Measurements from ENCODE around the gene PLCB1.
"Not testable (repeated sequence)": the region's sequence is repeated elsewhere in the genome, so short reads cannot be mapped to it uniquely, and the experiment has no call there.

Gene PLCB1

DNA sequence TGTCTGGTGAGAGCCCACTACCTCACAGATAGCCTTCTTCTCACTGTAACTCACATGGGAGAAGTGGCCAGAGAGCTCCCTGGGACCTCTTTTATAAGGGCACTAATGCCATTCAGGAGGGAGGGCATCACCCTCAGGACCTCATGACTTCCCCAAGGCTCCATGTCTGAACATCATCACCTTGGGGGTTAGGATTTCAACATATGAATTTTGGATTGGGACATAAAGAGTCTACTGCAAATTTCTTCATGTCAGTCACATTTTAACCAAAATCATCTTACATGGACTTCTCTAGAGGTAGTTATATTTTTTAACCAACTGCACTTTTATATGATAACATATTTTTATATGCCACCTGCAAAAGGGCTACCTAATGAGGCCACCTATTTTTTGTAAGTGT, 324.7 kb downstream of the PLCB1 start:
- DNase-seq = peak; percentile 55 to 60

DNA sequence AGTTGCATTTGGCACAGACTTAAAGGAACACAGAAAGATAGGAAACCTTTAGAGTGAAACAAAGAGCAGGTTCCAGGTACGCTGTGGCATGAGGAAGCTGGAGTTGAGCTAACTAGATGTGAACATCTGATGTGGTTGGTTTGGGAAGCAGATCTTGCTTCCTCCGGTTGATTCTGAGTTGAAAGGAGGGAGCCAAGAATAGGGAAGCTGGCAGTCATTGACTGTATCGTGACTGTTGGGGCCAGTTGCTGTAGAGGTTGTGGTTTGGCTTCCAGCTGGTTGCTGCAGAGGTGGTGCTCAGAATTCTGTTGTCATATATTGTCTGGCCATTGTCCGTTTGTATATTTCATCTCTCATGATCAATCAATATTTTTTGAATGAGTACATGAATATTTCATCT, 325.9 kb downstream of the PLCB1 start:
- peak; percentile 94 to 95 for DNase-seq

DNA sequence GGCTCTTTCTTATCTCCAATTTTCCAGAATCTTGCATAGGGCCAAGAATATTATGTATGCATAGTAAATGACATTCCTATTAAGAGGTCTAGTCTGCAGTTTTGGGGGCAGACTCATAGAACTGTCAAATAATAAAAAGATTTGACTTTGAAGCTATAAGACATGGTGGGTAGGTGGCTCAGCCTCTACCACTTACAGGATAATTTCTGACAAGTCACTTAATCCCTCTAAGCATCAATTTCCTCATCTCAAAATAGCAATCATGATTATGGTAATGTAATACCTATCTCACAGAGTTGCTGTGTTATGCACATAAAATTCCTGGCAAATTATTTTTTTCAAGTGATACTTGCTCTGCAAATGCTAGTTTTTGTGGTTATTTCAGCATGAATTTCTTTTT, 329.1 kb downstream of the PLCB1 start:
- no peak for DNase-seq

DNA sequence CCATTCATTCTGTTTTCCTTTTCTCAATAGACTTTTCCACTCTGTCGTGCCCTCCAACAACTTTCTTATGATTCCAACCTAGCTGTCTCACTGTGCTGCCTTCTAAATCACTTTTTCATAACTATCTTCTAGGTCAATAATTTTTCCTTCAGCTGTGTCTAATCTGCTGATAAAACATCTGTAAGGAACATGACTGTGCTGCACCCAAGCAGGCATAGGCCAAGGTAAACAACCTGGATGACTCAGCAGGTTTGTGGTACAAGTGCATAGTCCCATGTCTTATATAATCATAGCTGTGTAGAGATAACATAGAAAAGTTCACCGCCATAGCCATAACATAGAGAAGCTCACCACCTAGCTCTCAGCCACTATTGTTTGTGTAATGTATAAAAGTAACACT, 332.3 kb downstream of the PLCB1 start:
- no peak for DNase-seq

DNA sequence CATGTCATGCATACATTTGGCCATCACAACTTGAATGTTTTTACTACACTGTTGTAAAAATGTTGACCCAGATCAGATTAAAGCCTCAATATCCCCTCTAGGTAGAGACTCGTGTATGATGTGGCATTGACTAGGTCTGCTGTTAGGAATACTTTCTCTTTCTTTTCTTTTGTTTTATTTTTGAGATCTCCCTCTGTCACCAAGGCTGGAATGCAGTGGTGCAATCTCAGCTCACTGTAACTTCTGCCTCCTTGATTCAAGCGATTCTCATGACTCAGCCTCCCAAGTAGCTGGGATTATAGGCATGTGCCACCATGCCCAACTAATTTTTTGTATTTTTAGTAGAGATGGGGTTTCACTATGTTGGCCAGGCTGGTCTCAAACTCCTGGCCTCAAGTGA, 334.7 kb downstream of the PLCB1 start:
- not testable (repeated sequence) for DNase-seq

DNA sequence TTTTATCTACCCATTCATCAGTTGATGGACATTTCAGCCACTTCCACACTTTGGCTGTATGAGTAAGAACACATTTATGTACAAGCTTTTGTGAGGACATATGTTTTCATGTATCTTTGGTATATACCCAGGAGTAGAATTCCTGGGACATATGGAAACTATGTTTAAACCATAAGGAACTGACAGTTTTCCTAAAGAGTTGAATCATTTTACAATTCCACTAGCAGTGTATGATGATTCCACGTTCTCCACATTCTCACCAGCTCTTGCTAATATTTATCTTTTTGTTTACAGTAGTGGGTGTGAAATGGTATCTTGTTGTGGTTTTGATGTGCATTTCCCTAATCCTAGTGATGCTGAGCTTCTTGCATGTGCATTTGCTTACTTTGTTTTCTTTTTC, 338.1 kb downstream of the PLCB1 start:
- DNase-seq = no peak

DNA sequence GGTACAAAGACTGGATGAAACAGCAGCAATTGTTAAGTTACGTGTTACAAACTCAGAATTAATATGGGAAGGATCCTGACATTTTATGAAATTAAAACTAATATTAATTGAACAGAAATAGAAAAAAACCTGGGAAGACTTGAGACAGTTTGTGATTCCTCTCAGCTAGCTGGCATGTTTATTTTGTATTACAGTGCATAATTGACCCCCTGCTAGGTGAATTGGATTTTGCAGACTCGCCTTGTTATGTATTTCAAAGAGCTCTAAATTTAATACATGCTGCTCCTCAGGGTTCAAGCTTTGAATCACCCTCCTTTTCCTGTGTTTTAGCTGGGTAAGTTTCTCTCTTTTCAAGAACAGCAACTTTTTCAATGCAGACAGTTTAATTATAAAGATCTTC, 339.4 kb downstream of the PLCB1 start:
- no peak for DNase-seq

DNA sequence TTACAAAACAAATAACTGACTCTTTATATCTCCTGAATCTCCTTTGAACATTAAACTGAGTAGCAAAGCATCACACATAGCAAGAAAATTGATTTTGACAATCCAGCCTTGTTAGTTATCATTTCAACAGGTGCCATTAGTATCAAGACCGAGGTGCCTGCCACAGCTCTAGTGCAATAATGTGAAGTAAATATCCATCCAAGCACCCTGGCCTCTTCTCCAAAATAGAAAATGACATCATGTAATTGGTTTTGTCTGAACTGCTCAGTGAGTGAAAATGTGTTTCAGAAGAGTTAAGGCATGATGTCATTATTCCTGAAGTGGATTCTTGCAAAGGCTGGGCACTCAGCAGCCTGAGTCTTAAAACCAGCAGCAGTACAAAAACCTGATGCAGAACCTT, 341.4 kb downstream of the PLCB1 start:
- no peak for DNase-seq

DNA sequence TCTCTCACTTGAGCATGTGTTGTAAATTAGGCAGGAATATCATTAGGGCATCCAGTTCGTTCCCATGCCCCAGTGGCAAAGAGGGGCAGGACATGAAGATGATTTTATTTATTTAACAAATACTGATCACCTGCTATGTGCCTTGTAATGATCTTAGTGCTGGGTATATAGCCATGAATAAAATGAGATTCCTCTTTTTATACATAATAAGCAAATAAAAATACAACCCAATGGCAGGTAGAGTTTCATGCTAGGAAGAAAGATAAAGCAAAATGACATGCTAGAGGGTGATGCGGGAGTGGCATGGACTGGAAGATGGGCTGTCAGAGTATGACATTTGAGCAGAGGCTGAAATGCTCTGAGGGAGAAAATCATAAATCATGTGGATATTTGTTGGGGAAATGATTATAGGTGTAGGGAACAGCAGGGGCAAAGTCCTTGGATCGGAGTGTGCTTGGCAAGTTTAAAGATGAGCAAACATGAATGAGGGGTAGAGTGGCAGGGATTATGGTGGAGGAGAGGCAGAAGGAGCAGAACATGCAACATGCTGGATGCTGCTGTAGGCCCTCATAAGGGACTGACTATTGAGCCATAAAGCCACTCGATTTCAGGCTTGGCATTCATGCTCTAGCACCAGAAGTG, 342.1 kb downstream of the PLCB1 start:
- no peak for DNase-seq

DNA sequence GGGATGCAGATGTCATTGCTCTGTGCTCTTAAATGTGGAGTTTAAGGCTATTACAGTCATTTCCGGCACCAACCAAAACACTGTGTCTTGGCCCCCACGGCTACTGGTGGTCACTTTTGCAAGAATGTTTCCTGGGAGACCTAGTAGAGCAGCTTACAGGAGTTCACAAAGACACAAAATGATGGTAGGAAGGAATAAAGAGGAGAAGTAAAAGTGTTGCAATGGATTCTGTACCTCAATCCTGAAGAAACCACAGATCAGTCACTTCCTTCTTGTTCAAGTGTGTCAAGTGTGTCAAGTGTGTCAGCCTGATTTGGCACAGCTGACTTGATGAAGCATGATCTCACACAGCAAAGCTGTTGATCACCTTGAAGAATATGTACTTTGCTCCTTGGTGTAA, 344.0 kb downstream of the PLCB1 start:
- DNase-seq = peak; percentile 99

DNA sequence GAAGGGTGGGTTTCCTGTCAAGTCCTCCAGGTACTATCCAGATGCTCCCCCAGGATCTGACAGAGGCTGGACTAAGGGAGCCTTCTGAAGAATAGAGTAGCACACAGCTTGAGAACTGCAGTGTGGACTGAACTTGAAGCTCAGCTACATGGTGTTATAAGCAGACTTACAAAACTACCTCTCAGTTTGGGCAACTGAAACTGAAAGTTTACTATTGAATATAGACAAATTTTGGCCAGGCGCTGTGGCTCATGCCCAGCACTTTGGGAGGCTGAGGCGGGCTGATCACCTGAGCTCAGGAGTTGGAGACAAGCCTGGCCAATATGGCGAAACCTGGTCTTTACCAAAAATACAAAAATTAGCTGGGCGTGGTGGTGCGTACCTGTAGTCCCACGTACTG, 348.5 kb downstream of the PLCB1 start:
- no peak for DNase-seq

DNA sequence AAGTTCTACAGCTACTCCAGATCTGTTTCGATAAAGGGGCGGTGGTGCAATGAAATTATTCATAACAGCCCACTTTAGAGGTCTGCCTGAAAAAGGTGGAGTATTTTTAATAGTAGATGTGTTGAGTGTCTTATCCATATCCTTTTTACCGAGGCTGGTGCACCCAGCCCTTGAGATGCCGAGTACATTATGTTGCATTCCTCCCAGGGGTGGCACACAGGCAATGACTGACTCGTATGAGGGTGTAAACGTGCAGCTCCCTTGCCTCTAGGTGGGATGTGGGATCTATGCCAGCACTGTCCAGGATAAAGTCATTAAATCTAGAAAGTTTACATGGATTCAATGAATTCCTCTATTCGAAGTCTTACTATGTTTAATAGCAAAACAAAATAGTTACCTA, 355.6 kb downstream of the PLCB1 start:
- DNase-seq = no peak

DNA sequence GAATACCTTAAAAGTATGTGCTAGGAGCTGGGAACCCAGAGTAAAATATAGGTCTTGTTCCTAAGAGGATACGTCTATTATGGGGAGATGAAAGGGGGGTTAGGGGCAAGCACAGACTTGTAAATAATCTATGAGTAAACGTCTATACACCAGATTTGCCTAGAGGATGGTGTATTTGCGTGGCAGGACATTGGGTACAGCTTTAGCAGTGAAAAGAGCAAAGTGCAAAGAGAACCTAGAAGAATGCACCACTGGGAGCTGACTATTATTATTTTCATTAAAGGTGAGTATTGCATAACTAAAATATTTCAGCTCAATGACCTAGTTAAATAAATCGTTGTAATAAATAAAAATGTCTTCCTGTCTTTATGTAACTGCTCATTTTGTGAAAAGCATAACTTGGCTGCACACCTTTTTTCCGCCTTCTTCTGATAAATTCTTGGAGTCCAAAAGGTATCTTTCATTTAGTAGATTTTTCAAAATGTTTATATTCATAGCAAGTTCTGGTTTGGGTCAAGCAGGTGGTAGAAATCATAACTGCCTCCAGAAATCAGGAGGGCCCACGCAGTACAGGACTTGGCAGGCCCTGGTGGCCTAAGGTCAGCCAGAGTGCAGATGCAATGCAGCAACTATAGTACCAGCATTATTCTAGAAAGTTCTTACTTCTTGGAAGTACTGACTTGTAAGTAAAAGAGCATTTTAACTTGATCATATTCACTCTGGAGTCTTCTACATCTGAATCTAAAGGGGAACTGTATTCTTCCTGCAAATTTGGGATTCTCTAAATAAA, 357.2 kb downstream of the PLCB1 start:
- DNase-seq = no peak

DNA sequence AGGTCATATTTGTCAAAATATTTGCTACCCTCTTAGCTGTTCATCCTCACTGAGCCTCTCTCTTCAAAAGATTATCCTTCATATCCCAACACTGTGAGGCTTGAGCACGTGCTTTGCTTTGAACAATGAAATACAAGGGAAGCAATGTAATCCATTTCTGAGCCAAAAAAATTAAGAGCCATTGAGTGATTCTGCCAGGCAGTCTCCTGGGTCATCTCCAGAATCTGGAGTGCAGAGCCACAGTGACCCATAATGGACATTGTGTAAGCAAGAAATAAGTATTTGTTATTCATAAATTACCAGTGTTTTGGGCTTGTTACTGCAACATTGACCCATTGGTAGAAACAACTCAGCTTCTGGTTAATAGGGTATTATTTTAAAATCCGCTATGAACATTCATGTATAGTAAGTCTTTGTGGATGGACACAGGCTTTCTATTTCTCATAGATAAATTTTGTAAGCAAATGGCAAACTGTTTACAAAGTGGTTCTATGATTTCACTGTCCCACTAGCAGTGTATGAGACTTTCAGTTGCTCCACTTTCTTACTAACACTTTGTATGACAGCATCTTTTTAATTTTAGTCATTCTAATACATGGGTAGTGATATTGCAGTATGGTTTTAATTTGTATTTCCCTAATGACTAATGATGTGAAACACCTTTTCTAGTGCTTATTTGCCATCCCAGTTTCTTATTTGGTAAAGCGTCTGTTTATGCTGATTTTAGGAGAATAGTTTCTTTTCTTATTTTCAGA, 358.2 kb downstream of the PLCB1 start:
- DNase-seq = no peak

DNA sequence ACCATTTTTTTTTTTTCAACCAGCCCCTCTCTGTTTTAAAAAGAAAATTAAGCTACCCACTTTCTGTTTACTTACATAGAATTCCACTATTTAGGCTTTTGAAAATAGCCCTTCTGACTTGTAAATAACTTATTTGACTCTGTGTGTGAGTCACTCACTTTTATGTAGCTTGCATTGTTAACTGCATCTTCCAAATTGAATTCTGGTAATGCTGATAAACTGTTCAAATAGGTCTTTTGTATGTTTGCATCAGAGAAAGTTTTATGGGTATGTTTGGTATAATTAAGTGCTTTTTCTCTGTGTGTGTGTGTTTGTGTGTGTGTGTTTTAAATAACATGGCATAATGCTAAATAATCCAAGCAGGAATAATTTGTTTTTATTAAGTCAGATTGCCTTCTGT, 360.1 kb downstream of the PLCB1 start:
- no peak for DNase-seq

DNA sequence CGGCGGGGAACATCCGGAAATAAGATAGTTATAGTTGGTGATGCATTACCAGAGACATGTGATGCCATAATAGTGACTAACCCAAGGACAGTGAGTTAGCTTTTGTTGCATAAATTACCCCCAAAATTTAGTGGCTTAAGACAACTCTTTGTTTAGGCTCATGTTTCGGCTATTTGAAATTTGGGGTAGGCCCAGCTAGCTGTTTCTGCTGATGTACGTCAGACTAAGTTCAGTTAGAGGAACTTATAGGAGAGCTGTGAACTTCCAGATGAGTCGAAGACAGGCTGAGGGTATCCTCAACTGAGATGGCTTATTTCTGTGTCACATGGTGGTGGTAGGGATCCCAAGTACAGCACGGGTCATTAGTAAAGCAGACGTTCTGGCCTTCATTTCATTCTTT, 366.5 kb downstream of the PLCB1 start:
- no peak for DNase-seq

DNA sequence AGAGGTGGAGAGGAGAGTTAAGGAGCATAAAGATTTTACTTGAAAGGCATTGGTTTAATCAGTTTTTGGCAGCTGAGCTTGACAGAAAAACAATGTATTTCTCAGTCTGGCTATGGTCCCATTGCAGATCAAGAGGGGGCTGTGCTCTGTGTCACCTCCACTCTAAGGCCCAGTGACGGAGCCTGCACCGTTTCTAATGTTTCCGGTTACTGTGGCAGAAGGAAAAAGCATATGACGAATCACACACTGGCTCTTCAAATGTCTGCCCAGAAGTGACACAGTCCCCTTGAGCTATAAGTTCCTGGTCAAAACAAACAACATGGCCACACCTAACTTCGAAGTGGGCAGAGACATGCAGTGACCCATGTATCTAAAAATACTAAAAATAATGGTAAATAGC, 372.0 kb downstream of the PLCB1 start:
- DNase-seq = no peak

DNA sequence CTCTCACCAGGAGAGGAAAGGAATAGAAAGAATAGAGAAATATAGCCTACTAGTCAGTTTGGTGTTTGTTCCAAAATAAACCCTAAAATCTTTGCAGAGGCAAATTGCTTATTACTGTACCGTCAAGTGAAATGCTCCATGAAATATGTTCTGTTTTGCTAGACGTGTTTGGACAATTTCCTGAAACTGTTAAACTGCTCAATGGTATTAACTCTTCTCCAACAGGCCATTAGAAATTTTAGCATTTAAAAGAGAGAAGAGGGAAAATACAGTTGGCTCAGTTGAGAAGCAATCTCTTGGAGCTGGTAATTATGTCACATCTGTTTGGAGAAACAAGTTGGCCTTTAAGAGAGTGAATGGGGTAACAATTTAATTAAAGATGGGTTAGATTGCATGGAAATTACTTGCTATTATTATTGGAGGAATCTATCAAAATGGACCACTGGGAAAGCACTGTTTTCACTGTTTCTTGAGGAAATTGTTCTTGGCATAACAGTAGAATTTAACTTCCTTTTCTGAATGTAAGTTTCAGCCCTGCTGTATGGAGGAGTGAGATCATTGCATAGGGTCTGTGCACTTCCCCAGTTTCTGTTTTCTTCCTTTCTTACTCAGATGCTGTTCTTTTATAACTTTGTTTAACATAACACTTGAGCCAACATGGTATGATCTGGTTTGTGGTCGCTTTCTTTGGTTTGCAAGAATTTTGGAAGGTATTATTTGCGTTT, 373.6 kb downstream of the PLCB1 start:
- DNase-seq = peak; percentile 64 to 66

DNA sequence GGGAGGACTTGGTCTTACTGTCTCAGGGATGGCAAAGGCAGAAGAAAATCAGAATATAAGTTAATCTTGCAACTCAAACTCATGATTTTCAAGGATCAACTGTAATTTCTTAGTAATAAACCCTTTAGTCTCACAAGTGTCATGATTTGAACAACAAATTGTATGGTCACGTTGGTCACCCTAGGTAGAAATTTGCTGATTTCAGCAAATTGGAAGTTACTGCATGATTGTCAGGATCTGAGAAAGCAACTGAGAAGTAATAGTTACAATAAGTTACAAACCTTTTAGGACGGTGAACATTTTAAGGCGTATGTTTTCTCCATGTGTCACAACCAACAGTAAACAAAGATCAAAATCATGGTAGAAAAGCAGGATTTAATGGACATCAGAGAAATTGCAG, 375.2 kb downstream of the PLCB1 start:
- no peak for DNase-seq

DNA sequence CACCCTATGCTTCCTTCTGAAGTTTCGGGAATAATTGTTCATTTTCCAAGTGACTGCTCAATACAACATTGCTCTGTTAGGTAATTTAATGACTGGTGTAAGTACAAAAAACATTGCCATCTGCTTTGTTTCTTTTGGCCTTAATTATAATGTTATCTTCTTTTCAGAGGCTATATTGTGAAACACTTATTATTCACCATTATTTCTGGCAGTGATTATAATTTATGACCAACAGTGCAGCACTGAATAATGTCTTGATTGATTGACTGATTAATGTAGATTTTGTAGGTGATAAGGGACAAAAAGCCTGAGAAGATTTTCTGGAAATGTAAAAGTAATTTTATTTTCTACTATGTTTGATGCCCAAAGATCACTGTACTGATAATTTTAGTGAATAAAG, 377.7 kb downstream of the PLCB1 start:
- DNase-seq = no peak

DNA sequence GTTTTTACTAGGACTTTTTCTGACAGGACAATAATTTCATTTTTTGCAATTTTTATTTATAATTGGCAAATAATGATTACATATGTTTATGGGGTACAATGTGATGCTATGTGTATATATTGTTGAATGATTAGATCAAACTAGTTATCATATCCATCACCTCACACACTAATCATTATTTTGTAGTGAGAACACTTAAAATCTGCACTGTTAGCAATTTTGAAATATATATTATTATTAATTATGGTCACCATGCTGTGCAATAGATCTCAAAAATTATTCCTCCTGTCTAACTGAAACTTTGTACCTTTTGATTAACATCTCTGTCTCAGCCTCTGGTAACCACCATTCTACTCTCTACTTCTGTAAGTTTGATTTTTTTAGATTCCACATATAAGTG, 378.7 kb downstream of the PLCB1 start:
- no peak for DNase-seq

DNA sequence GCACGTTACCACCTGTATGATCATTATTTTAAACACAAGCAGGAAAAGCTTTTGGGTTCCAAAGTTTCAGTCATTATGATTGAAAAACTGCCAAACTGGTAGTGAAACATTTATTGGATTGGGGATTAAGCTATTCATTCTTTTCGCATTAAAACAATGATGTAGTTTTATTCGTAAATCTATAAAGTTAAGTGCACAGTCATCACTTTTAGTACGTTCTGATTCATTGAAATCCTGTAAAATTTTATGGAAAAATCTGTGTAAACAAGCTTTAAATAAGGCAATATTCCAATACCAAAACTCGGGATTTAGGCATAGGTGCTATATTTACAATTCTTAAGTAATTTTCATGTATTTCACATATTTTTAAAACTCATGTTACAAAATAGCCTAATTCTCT, 379.9 kb downstream of the PLCB1 start:
- no peak for DNase-seq

DNA sequence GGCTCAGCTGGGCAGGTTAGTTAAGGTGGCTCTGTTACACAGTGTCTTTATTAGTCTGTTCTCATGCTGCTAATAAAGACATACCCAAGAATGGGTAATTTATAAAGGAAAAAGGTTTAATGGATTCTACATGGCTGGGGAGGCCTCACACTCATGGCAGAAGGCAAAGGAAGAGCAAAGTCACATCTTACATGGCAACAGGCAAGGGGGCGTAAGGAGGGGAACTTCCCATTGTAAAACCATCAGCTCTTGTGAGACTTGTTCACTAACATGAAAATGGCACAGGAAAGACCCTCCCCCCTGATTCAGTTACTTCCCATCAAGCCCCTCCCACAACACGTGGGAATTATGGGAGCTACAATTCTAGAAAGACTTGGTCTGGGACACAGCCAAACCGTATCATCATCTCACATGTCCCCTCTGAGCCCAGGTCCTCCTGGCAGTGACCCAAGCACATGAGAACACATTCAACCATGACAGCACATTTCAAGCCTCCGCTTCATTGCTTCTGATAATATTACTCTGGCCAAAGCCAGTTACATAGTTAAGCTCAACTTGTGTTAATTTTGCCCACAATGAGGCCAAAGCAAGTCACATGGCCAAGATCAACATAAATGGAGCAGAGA, 383.9 kb downstream of the PLCB1 start:
- no peak for DNase-seq
